Loucy (cell line): ENCODE data around the gene ADGRF3.

ENCODE experiments used
- H2AFZ ChIP-seq: fragments of 200-600 bp; sonication (generic); 2 replicates; pipeline ENCODE4 v1.6.0; 2016; ENCODE audit warnings: antibody characterized with exemption, mild to moderate bottlenecking, low read length, moderate library complexity
- H3F3A ChIP-seq: fragments of 200-600 bp; 2 replicates; pipeline ENCODE4 v1.6.0; 2016; ENCODE audit warnings: antibody characterized with exemption, low read depth, mild to moderate bottlenecking
- H3K27me3 ChIP-seq: fragments of 200-600 bp; sonication (generic); 2 replicates; pipeline ENCODE4 v1.6.1; 2014; ENCODE audit warnings: low read length, mild to moderate bottlenecking; ENCODE audit not compliant: insufficient read depth, poor library complexity, severe bottlenecking
- H3K36me3 ChIP-seq: fragments of 200-600 bp; sonication (generic); 2 replicates; pipeline ENCODE4 v1.6.1; 2016; ENCODE audit warnings: low read length; ENCODE audit not compliant: insufficient read depth
- H3K4me1 ChIP-seq: fragments of 200-600 bp; sonication (generic); 2 replicates; pipeline ENCODE4 v1.5.1; 2014; ENCODE audit warnings: low read length, mild to moderate bottlenecking; ENCODE audit not compliant: insufficient read depth, poor library complexity, severe bottlenecking
- H3K4me2 ChIP-seq: fragments of 200-600 bp; sonication (generic); 2 replicates; pipeline ENCODE4 v1.6.0; 2014; ENCODE audit warnings: antibody characterized with exemption, low read length, low read depth, mild to moderate bottlenecking; ENCODE audit not compliant: poor library complexity, severe bottlenecking
- H3K4me3 ChIP-seq: fragments of 200-600 bp; sonication (generic); 2 replicates; pipeline ENCODE4 v1.5.1; 2014; ENCODE audit warnings: low read length, mild to moderate bottlenecking, mixed read lengths; ENCODE audit not compliant: poor library complexity, severe bottlenecking
- H3K79me2 ChIP-seq: fragments of 200-600 bp; sonication (generic); 2 replicates; pipeline ENCODE4 v1.6.1; 2014; ENCODE audit warnings: low read length; ENCODE audit not compliant: insufficient read depth
- H3K9ac ChIP-seq: fragments of 200-600 bp; sonication (generic); 2 replicates; pipeline ENCODE4 v1.6.0; 2014; ENCODE audit warnings: mild to moderate bottlenecking, low read depth, low read length, moderate library complexity; ENCODE audit not compliant: poor library complexity, severe bottlenecking
- H3K9me2 ChIP-seq: fragments of 200-600 bp; sonication (generic); replicated peaks from 2 replicates; pipeline ENCODE4 v1.6.1; 2016; ENCODE audit warnings: low read depth, low read length, mixed read lengths
- H3K9me3 ChIP-seq: fragments of 200-600 bp; sonication (generic); 2 replicates; pipeline ENCODE4 v1.6.1; 2014; ENCODE audit warnings: mild to moderate bottlenecking, antibody characterized with exemption, low read length, low read depth; ENCODE audit not compliant: insufficient read depth
- H4K20me1 ChIP-seq: fragments of 200-600 bp; sonication (generic); 2 replicates; pipeline ENCODE4 v1.6.0; 2014; ENCODE audit warnings: antibody characterized with exemption, low read length, mild to moderate bottlenecking; ENCODE audit not compliant: insufficient read depth, poor library complexity, severe bottlenecking
- CTCF ChIP-seq: fragments of 200-600 bp; sonication (generic); conservative IDR thresholded peaks from 2 replicates; pipeline ENCODE4 v1.5.1; 2014; ENCODE audit warnings: mild to moderate bottlenecking, antibody characterized with exemption, low read length
- EZH2phosphoT487 ChIP-seq: fragments of 200-600 bp; IDR thresholded peaks from 2 replicates; pipeline ENCODE4 v1.6.1; 2018; ENCODE audit warnings: antibody characterized with exemption, mild to moderate bottlenecking, moderate library complexity, borderline replicate concordance

Gene ADGRF3

DNA sequence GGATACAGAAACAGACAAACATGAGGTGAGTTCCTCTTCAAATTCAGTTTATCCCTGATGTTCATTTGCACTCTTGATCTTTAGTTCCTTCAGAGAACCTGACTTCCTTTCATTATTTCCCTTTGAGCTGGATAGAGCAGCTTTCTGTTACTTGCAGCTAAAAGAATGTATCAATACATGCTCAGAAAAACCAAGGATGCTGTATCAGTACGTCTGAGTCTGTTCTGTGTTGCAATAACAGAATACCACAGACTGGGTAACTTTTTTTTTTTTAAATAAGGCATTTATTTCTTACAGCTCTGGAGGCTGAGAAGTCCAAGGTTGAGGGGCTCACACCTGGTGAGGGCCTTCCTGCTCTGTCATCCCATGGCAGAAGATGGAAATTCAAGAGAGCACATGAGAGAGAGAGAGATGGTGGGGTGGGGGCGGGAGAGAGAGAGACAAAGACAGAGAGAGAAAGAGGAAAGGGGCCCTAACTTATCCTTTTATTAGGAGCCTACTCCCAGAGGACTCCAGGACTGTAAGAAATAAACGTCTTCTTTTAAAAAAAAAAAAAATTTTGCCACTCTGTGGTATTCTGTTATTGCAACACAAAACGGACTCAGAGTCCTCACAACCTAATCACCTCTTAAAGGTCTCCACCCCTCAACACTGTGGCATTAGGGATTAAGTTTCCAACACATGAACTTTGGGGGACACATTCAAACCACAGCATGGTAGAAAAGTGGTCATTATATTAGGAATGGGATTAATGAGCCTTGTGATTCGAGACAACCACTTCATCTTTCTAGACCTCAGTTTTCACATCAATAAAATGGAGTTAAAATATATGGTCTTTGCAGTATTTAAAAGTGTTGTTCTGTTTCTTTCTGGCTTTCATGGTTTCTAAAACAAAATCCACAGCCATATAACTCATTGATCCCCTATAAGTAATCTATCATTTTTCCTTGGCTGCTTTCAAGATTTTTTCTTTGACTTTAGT is 19.0 kb downstream of the ADGRF3 start:
- Histone ChIP-seq H3K4me1 (peaks cover 10% of the 10 kb centered on the region), H3K4me2 (no peak overlapping the region), H3K9me3 (no peaks in the 10 kb centered on the region), H2AFZ (no peak overlapping the region), H3K9me2 (no peaks in the 10 kb centered on the region), H4K20me1 (no peaks in the 10 kb centered on the region), H3K27me3 (no peaks in the 10 kb centered on the region), H3F3A (no peaks in the 10 kb centered on the region), H3K4me3 (no peak overlapping the region), H3K9ac (no peak overlapping the region), H3K79me2 (no peaks in the 10 kb centered on the region), H3K36me3 (no peaks in the 10 kb centered on the region)
- TF ChIP-seq EZH2phosphoT487 (no peak), CTCF (no peak)

GRCh38 chr2:26326514-26326913 is 20.1 kb downstream of the ADGRF3 start:
- Histone ChIP-seq H3K36me3 (no peaks in the 10 kb centered on the region), H4K20me1 (no peaks in the 10 kb centered on the region), H3K4me3 (no peak overlapping the region), H3K27me3 (no peaks in the 10 kb centered on the region), H3F3A (no peaks in the 10 kb centered on the region), H3K4me1 (peaks cover 10% of the 10 kb centered on the region), H3K4me2 (no peak overlapping the region), H3K9me3 (no peaks in the 10 kb centered on the region), H3K79me2 (no peaks in the 10 kb centered on the region), H2AFZ (no peak overlapping the region), H3K9me2 (no peaks in the 10 kb centered on the region), H3K9ac (no peak overlapping the region)
- TF ChIP-seq EZH2phosphoT487 (no peak), CTCF (no peak)

GRCh38 chr2:26325851-26326250 is 20.7 kb downstream of the ADGRF3 start:
- peaks cover 10% of the 10 kb centered on the region for H3K4me1 ChIP-seq
- H4K20me1 ChIP-seq = no peaks in the 10 kb centered on the region
- no peaks in the 10 kb centered on the region for H3K9me2 ChIP-seq
- no peaks in the 10 kb centered on the region for H3K79me2 ChIP-seq
- TF ChIP-seq CTCF = no peak
- no peak for TF ChIP-seq EZH2phosphoT487
- no peaks in the 10 kb centered on the region for H3K27me3 ChIP-seq
- H2AFZ ChIP-seq = no peak overlapping the region
- H3K4me3 ChIP-seq = no peak overlapping the region
- H3K4me2 ChIP-seq = no peak overlapping the region
- H3F3A ChIP-seq = no peaks in the 10 kb centered on the region
- H3K9me3 ChIP-seq = no peaks in the 10 kb centered on the region
- H3K9ac ChIP-seq = no peak overlapping the region
- H3K36me3 ChIP-seq = no peaks in the 10 kb centered on the region
